Loucy (cell line): ENCODE measurements around the gene TRIM52.
A peak's percentile ranks its signal among the peaks of the same experiment; 100 is the strongest.

ENCODE experiments used
- H2AFZ ChIP-seq: fragments of 200-600 bp; sonication (generic); 2 replicates; pipeline ENCODE4 v1.6.0; 2016; ENCODE audit warnings: antibody characterized with exemption, mild to moderate bottlenecking, low read length, moderate library complexity
- H3F3A ChIP-seq: fragments of 200-600 bp; 2 replicates; pipeline ENCODE4 v1.6.0; 2016; ENCODE audit warnings: antibody characterized with exemption, low read depth, mild to moderate bottlenecking
- H3K27me3 ChIP-seq: fragments of 200-600 bp; sonication (generic); 2 replicates; pipeline ENCODE4 v1.6.1; 2014; ENCODE audit warnings: low read length, mild to moderate bottlenecking; ENCODE audit not compliant: insufficient read depth, poor library complexity, severe bottlenecking
- H3K36me3 ChIP-seq: fragments of 200-600 bp; sonication (generic); 2 replicates; pipeline ENCODE4 v1.6.1; 2016; ENCODE audit warnings: low read length; ENCODE audit not compliant: insufficient read depth
- H3K4me1 ChIP-seq: fragments of 200-600 bp; sonication (generic); 2 replicates; pipeline ENCODE4 v1.5.1; 2014; ENCODE audit warnings: low read length, mild to moderate bottlenecking; ENCODE audit not compliant: insufficient read depth, poor library complexity, severe bottlenecking
- H3K4me2 ChIP-seq: fragments of 200-600 bp; sonication (generic); 2 replicates; pipeline ENCODE4 v1.6.0; 2014; ENCODE audit warnings: antibody characterized with exemption, low read length, low read depth, mild to moderate bottlenecking; ENCODE audit not compliant: poor library complexity, severe bottlenecking
- H3K4me3 ChIP-seq: fragments of 200-600 bp; sonication (generic); 2 replicates; pipeline ENCODE4 v1.5.1; 2014; ENCODE audit warnings: low read length, mild to moderate bottlenecking, mixed read lengths; ENCODE audit not compliant: poor library complexity, severe bottlenecking
- H3K79me2 ChIP-seq: fragments of 200-600 bp; sonication (generic); 2 replicates; pipeline ENCODE4 v1.6.1; 2014; ENCODE audit warnings: low read length; ENCODE audit not compliant: insufficient read depth
- H3K9ac ChIP-seq: fragments of 200-600 bp; sonication (generic); 2 replicates; pipeline ENCODE4 v1.6.0; 2014; ENCODE audit warnings: mild to moderate bottlenecking, low read depth, low read length, moderate library complexity; ENCODE audit not compliant: poor library complexity, severe bottlenecking
- H3K9me2 ChIP-seq: fragments of 200-600 bp; sonication (generic); replicated peaks from 2 replicates; pipeline ENCODE4 v1.6.1; 2016; ENCODE audit warnings: low read depth, low read length, mixed read lengths
- H3K9me3 ChIP-seq: fragments of 200-600 bp; sonication (generic); 2 replicates; pipeline ENCODE4 v1.6.1; 2014; ENCODE audit warnings: mild to moderate bottlenecking, antibody characterized with exemption, low read length, low read depth; ENCODE audit not compliant: insufficient read depth
- H4K20me1 ChIP-seq: fragments of 200-600 bp; sonication (generic); 2 replicates; pipeline ENCODE4 v1.6.0; 2014; ENCODE audit warnings: antibody characterized with exemption, low read length, mild to moderate bottlenecking; ENCODE audit not compliant: insufficient read depth, poor library complexity, severe bottlenecking
- CTCF ChIP-seq: fragments of 200-600 bp; sonication (generic); conservative IDR thresholded peaks from 2 replicates; pipeline ENCODE4 v1.5.1; 2014; ENCODE audit warnings: mild to moderate bottlenecking, antibody characterized with exemption, low read length
- EZH2phosphoT487 ChIP-seq: fragments of 200-600 bp; IDR thresholded peaks from 2 replicates; pipeline ENCODE4 v1.6.1; 2018; ENCODE audit warnings: antibody characterized with exemption, mild to moderate bottlenecking, moderate library complexity, borderline replicate concordance

TRIM52 gene

GRCh38 chr5:181236954-181237641 lies 23.8 kb downstream of the TRIM52 start:
- no peaks in the 10 kb centered on the region for H3K9me3 ChIP-seq
- H3K9me2 ChIP-seq, result no peaks in the 10 kb centered on the region
- peaks cover 46% of the 10 kb centered on the region; the same call in 1 of the 2 replicates for H3K36me3 ChIP-seq
- no peak overlapping the region for H2AFZ ChIP-seq
- H3K79me2 ChIP-seq, result peaks cover 53% of the 10 kb centered on the region
- peaks cover 55% of the 10 kb centered on the region for H4K20me1 ChIP-seq
- TF ChIP-seq CTCF (no peak), EZH2phosphoT487 (no peak)
- no peaks in the 10 kb centered on the region for H3K27me3 ChIP-seq
- H3K4me1 ChIP-seq, result peaks cover 12% of the 10 kb centered on the region
- H3K4me2 ChIP-seq, result peak overlapping the region; percentile 48
- no peak overlapping the region for H3K9ac ChIP-seq
- H3F3A ChIP-seq, result peaks cover 3% of the 10 kb centered on the region; the same call in 1 of the 2 replicates
- no peak overlapping the region for H3K4me3 ChIP-seq

- Histone ChIP-seq H3F3A (no peaks in the 10 kb centered on the region), H3K9me2 (no peaks in the 10 kb centered on the region), H3K4me3 (no peak overlapping the region), H3K4me2 (no peak overlapping the region), H3K9me3 (no peaks in the 10 kb centered on the region), H4K20me1 (peaks cover 49% of the 10 kb centered on the region), H3K27me3 (no peaks in the 10 kb centered on the region), H3K4me1 (peaks cover 12% of the 10 kb centered on the region), H2AFZ (no peak overlapping the region), H3K9ac (no peak overlapping the region), H3K36me3 (peaks cover 40% of the 10 kb centered on the region; the same call in 1 of the 2 replicates), H3K79me2 (peaks cover 47% of the 10 kb centered on the region)
- TF ChIP-seq EZH2phosphoT487 (no peak), CTCF (no peak)
These were observed 24.5 kb downstream of the TRIM52 start for GRCh38 chr5:181236471-181236870.

DNA sequence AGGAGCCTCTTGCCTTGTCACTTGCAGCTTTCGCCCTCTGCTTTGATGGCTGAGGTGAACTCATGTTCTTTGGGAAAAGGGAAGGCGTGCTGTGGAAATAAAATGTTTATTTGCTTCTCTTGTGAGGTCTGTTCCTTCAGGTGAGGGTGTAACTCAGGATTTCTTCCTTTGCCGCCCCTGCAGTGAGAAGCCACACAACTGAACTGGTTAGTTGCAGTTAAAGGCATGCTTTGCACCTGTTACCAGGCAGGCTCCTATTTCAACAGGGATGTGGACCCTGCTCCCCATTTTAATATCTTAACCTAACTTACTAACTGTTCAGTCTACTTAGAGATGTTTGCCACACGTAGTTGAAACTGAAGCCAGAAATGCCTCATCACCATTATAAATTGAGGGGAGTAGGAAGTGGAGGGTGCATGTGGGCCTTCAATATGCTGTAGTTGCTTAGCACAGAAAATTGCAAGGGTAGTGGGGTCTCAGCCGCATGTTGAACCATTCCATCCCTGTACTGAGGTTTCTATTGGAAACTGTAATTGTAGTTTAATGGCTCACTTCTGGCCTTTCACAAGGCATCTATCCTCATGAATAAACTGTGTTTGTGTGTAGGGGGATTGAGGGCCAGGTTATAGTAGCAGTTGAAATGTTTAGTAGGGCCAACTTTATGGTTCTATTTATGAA lies 25.1 kb downstream of the TRIM52 start:
- Histone ChIP-seq H3K9me2 (no peaks in the 10 kb centered on the region), H3K27me3 (no peaks in the 10 kb centered on the region), H3K36me3 (peaks cover 39% of the 10 kb centered on the region; the same call in 1 of the 2 replicates), H3K4me3 (no peak overlapping the region), H3K79me2 (peaks cover 41% of the 10 kb centered on the region), H3K9ac (no peak overlapping the region), H3K4me1 (peaks cover 12% of the 10 kb centered on the region), H3F3A (no peaks in the 10 kb centered on the region), H2AFZ (no peak overlapping the region), H3K4me2 (no peak overlapping the region), H3K9me3 (no peaks in the 10 kb centered on the region), H4K20me1 (peaks cover 45% of the 10 kb centered on the region)
- TF ChIP-seq EZH2phosphoT487, result no peak
